CD4-positive, alpha-beta T cell (primary cell): Measurements from ENCODE around the gene SAP30L. TPM values are rescaled to one million over a fixed set of nuclear protein-coding genes. Genes with fewer than 3 reads are reported as not detected.

Source experiments
- ATAC-seq: fragments of 200-7000 bp; cut with Tn5 transposase; one replicate; pipeline ENCODE4 v1.10.0; 2022; ENCODE audit warnings: mild to moderate bottlenecking; ENCODE audit not compliant: poor library complexity
- CTCF ChIA-PET: fragments of 350-600 bp; sonication (Branson Sonifier 250); formaldehyde crosslinking; loops from one replicate; lab custom pipeline; 2021; ENCODE audit warnings: antibody characterized with exemption, inconsistent platforms; lab: Charles Lee
- POLR2A ChIA-PET: fragments of 350-600 bp; sonication (Branson Sonifier 250); formaldehyde crosslinking; loops from one replicate; lab custom pipeline; 2021; ENCODE audit warnings: antibody characterized with exemption, inconsistent platforms; lab: Charles Lee
- DNase-seq, 14 experiments: peaks; one replicate each; pipeline ENCODE4 v3.0.0-alpha.2; 2013 to 2020; ENCODE audit warnings: mixed read lengths in 2 of 14
- H3K27ac ChIP-seq, 2 donors: one replicate each; pipeline versions ENCODE4 v1.5.1 to v1.7.0; 2013; ENCODE audit warnings: low read length in 2 of 2, low read depth in 1 of 2, mild to moderate bottlenecking in 1 of 2
- H3K27me3 ChIP-seq, 2 experiments: 1 replicate in 1 of 2; 2 replicates in 1 of 2; pipeline versions ENCODE4 v1.6.1 to v1.7.0; 2013; ENCODE audit warnings: low read length in 2 of 2, control low read depth in 1 of 2, mild to moderate bottlenecking in 1 of 2, moderate library complexity in 1 of 2; ENCODE audit not compliant: insufficient read depth in 2 of 2, control insufficient read depth in 1 of 2
- H3K36me3 ChIP-seq: one replicate; pipeline ENCODE4 v1.6.1; 2013; ENCODE audit warnings: low read length, control low read depth; ENCODE audit not compliant: insufficient read depth
- H3K4me1 ChIP-seq: one replicate; pipeline ENCODE4 v1.6.1; 2013; ENCODE audit warnings: low read length, control low read depth; ENCODE audit not compliant: insufficient read depth
- H3K4me3 ChIP-seq: one replicate; pipeline ENCODE4 v1.5.1; 2013; ENCODE audit warnings: mild to moderate bottlenecking, low read length, moderate library complexity
- H3K9me3 ChIP-seq, 2 experiments: 1 replicate in 1 of 2; 2 replicates in 1 of 2; pipeline versions ENCODE4 v1.6.1 to v1.7.0; 2013; ENCODE audit warnings: low read length in 2 of 2, mild to moderate bottlenecking in 2 of 2, control low read depth in 1 of 2, moderate library complexity in 1 of 2; ENCODE audit not compliant: control insufficient read depth in 1 of 2, insufficient read depth in 1 of 2
- H3K27ac Mint-ChIP-seq: one replicate; pipeline ENCODE4 v1.8.0; 2020; ENCODE audit warnings: mixed read lengths
- H3K27me3 Mint-ChIP-seq: one replicate; pipeline ENCODE4 v1.8.0; 2021; ENCODE audit warnings: mixed read lengths
- H3K36me3 Mint-ChIP-seq: one replicate; pipeline ENCODE4 v1.8.0; 2021; ENCODE audit warnings: low read depth, mixed read lengths
- H3K4me1 Mint-ChIP-seq: one replicate; pipeline ENCODE4 v1.8.0; 2021; ENCODE audit warnings: low read depth, mixed read lengths
- H3K4me3 Mint-ChIP-seq: one replicate; pipeline ENCODE4 v1.8.0; 2020; ENCODE audit warnings: mild to moderate bottlenecking, mixed read lengths
- H3K9me3 Mint-ChIP-seq: one replicate; pipeline ENCODE4 v1.8.0; 2020; ENCODE audit warnings: mixed read lengths
- intact Hi-C, 2 experiments: fragments of 100-400 bp; cut with DNase I in 1 of 2; cut with micrococcal nuclease in 1 of 2; formaldehyde crosslinking; loops; one replicate each; pipeline versions ENCODE4 v1.15.1 to v1.9.0; 2023 to 2025; cut with DNase I, micrococcal nuclease
- total RNA-seq, 174 experiments: library from RNA in 2 of 174; stranded (reverse) in 2 of 174; gene quantifications; one replicate each; pipeline ENCODE4 v1.2.3 and lab custom pipeline; 2021 to 2026
- TF ChIP-seq, protein P1 (sequence below): fragments of 200-600 bp; IDR thresholded peaks from one replicate; pipeline ENCODE4 v1.8.0; 2022; ENCODE audit warnings: antibody characterized with exemption, mild to moderate bottlenecking

Gene SAP30L
- total RNA-seq, 2 experiments from 2014 or later, result 32.2 to 33.6 TPM

DNA sequence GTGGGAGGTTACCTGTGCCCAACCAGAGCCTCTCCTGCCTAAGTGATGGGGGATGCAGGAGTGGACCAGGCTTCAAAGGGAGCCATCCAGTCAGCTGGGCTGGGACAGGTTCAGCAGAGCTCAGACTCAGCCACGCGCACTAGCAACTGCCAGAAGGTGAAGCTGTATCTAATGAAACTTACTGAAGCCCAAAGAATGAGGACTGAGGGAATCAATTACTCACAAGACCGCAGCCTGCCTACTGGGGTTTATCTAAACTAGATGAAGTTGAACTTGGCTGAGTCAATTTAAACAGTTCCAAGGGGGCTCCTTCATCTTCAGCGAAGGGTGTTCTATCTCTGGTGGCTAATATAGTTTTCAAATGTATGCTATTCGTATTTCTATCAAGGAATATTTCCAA lies 20.9 kb downstream of the SAP30L start:
- DNase-seq (no peak), ATAC-seq (no peak)
- ChIA-PET CTCF (interaction anchor here (1.0 to 1.6 kb wide), 3 partner anchors 10 to 173 kb away, joined by 3 to 4 read pairs (median 3); no protein-coding TSS in a partner anchor), POLR2A (no interaction called here)
- Mint-ChIP-seq H3K36me3 (peaks cover 4% of the 10 kb centered on the region), H3K27me3 (peaks cover 36% of the 10 kb centered on the region), H3K4me1 (peaks cover 8% of the 10 kb centered on the region), H3K4me3 (no peak overlapping the region), H3K9me3 (no peaks in the 10 kb centered on the region), H3K27ac (no peak overlapping the region)
- intact Hi-C loops, result loop anchor here (1.0 to 10.0 kb wide), 4 partner anchors 138 to 678 kb away; no protein-coding TSS in a partner anchor
- TF ChIP-seq, protein P1, sequence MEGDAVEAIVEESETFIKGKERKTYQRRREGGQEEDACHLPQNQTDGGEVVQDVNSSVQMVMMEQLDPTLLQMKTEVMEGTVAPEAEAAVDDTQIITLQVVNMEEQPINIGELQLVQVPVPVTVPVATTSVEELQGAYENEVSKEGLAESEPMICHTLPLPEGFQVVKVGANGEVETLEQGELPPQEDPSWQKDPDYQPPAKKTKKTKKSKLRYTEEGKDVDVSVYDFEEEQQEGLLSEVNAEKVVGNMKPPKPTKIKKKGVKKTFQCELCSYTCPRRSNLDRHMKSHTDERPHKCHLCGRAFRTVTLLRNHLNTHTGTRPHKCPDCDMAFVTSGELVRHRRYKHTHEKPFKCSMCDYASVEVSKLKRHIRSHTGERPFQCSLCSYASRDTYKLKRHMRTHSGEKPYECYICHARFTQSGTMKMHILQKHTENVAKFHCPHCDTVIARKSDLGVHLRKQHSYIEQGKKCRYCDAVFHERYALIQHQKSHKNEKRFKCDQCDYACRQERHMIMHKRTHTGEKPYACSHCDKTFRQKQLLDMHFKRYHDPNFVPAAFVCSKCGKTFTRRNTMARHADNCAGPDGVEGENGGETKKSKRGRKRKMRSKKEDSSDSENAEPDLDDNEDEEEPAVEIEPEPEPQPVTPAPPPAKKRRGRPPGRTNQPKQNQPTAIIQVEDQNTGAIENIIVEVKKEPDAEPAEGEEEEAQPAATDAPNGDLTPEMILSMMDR, result no peak
- Histone ChIP-seq H3K4me3 (no peak overlapping the region), H3K27me3 (peaks cover 21% of the 10 kb centered on the region in 2 experiments), H3K36me3 (peaks cover 3% of the 10 kb centered on the region), H3K9me3 (no peaks in the 10 kb centered on the region), H3K27ac (no peak overlapping the region), H3K4me1 (peaks cover 9% of the 10 kb centered on the region)

DNA sequence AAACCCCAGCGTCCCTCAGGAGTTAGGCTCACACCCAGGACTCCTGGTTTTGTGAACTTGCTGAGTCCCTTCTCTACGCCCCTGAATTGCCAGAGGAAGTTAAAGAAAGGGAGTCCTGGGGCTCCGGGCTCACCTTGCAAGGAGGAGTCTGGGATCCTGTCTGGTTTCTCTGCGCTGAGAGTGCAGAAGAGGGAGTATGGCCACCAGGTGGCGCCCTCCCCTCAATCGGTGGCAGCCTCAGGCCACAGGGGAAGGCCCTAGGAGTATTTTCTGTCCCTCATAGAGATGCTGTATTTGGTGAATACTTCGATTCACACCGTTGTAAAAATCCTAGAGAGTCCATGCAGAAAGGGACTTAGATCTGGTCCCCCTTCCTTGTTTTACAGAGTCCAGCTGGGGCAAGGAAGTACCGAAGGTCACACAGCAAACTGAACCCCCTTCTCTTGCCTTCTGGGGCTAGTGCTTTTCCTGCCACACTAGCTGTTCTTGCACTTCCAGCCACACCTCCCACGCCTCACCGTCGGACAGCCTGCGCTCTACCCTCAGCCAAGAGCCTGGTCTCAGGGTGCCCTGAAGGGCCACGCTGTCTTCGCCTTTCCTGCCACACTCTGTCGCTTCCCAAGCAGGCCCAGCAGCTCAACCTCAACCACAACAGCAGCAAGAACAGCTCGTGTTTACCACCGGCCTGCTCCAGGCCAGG lies 22.0 kb downstream of the SAP30L start:
- ATAC-seq (peak; percentile 92), DNase-seq (peak; percentile 48 to 82 (median 66))
- Histone ChIP-seq H3K36me3 (no peaks in the 10 kb centered on the region), H3K27me3 (peaks cover 26 to 32% of the 10 kb centered on the region in 2 experiments), H3K4me1 (peaks cover 12% of the 10 kb centered on the region), H3K27ac (no peak overlapping the region), H3K4me3 (no peak overlapping the region), H3K9me3 (no peaks in the 10 kb centered on the region)
- Mint-ChIP-seq H3K4me1 (peaks cover 8% of the 10 kb centered on the region), H3K9me3 (no peaks in the 10 kb centered on the region), H3K27ac (no peak overlapping the region), H3K27me3 (peaks cover 47% of the 10 kb centered on the region), H3K4me3 (no peak overlapping the region), H3K36me3 (peaks cover 4% of the 10 kb centered on the region)
- TF ChIP-seq, protein P1, result peak; percentile 85
- POLR2A ChIA-PET, result no interaction called here
- CTCF ChIA-PET, result interaction anchor here (1.1 to 1.6 kb wide), 2 partner anchors 20 to 172 kb away, joined by 3 to 4 read pairs; no protein-coding TSS in a partner anchor
- intact Hi-C loops, result loop anchor here (1.0 to 10.0 kb wide), 4 partner anchors 137 to 677 kb away; no protein-coding TSS in a partner anchor

DNA sequence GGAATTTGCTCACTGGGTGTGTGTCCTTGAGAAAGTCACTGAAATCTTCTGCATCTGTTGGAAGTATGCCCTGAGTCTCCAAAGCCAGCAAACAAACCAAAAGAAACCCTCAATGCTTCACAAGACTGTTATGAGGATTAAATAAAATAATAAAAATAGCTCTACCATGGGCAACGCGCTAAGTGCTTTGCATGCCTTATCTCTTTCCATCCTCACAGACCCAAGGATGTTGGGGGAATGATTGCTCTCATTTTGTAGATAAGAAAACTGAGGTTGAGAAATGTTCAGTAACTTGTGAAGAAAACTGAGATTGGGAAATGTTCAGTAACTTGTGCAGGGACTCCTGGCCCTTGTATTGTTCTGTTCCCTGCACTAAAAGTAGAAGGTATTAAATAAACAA lies 24.3 kb downstream of the SAP30L start:
- no peak for DNase-seq
- no peak overlapping the region for H3K27ac Mint-ChIP-seq
- no peaks in the 10 kb centered on the region for H3K36me3 Mint-ChIP-seq
- ChIA-PET CTCF (no interaction called here), POLR2A (no interaction called here)
- no peaks in the 10 kb centered on the region for H3K9me3 Mint-ChIP-seq
- TF ChIP-seq, protein P1, result no peak
- peaks cover 33% of the 10 kb centered on the region for H3K4me1 ChIP-seq
- no peak overlapping the region for H3K4me3 ChIP-seq
- ATAC-seq, result no peak
- peaks cover 50 to 55% of the 10 kb centered on the region in 2 experiments for H3K27me3 ChIP-seq
- peaks cover 70% of the 10 kb centered on the region for H3K27me3 Mint-ChIP-seq
- H3K27ac ChIP-seq, result no peak overlapping the region
- H3K9me3 ChIP-seq, result peaks cover 0 to 7% of the 10 kb centered on the region in 2 experiments
- H3K4me1 Mint-ChIP-seq, result peaks cover 30% of the 10 kb centered on the region
- intact Hi-C loops, result loop anchor here in 1 of 2 experiments (10.0 kb wide), 1 partner anchor 175 kb away; no protein-coding TSS in a partner anchor
- no peak overlapping the region for H3K4me3 Mint-ChIP-seq
- no peaks in the 10 kb centered on the region for H3K36me3 ChIP-seq
